ENCODE measurements around the gene PIP4P1.

DNA sequence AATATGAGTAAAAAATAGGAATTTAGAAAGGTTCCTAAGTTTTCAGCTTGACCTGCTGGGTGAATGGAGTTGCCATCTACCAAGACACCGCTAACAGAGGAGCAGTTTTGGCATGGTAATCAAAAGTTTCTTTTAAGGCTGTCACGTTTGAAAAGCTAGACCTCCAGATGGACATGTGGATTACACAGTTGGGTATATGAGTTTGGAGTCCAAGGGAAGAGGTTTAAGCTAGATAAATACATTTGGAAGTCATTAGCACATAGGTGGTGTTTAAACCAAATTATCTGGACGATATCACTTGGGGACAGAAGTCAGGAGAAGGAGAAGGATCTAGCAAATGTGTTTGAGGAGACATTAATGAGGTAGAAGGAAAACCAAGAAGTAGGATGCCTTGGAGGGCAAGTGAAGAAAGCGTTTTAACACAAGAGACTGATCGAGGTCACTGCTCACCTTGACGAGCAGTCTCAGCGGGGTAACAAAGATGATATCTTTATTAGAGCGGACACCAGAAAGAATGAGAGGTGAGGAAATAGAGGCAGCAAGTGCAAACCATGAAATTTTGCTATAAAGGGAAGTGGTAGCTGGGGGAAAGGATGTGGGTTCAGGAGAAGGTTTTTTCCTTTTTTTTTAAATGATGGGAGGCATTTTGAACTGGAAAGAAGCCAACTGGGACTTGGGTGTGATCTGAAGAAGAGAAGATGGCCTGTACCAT, 25.6 kb upstream of the PIP4P1 start:
- no peak for TF ChIP-seq EZH2 (IDR thresholded peaks at IDR 0.05)
- no peak for TF ChIP-seq POLR2AphosphoS5 (IDR thresholded peaks at IDR 0.05; ENCODE audit: borderline replicate concordance, low read depth, low read length)
- TF ChIP-seq FOXP2 (optimal IDR thresholded peaks at IDR 0.05; ENCODE audit: control extremely low read depth, extremely low read length, insufficient read depth): no peak
